Measurements from ENCODE around the gene SIRT3.
"Not testable (repeated sequence)": the region's sequence is repeated elsewhere in the genome, so short reads cannot be mapped to it uniquely, and the experiment has no call there.

DNA sequence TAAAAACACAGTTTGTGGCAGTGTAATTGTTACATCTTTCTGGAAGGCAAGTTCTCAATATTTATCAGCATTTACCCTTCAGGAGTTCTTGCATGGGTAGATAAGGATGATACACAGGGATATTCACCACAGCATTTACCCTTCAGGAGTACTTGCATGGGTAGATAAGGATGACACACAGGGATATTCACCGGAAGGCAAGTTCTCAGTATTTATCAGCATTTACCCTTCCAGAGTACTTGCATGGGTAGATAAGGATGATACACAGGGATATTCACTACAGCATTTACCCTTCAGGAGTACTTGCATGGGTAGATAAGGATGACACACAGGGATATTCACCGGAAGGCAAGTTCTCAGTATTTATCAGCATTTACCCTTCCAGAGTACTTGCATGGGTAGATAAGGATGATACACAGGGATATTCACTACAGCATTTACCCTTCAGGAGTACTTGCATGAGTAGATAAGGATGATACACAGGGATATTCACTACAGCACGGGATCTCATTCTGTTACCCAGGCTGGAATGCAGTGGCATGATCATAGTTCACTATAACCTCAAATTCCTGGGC lies 15.4 kb downstream of the SIRT3 start:
- TF ChIP-seq, protein P1, sequence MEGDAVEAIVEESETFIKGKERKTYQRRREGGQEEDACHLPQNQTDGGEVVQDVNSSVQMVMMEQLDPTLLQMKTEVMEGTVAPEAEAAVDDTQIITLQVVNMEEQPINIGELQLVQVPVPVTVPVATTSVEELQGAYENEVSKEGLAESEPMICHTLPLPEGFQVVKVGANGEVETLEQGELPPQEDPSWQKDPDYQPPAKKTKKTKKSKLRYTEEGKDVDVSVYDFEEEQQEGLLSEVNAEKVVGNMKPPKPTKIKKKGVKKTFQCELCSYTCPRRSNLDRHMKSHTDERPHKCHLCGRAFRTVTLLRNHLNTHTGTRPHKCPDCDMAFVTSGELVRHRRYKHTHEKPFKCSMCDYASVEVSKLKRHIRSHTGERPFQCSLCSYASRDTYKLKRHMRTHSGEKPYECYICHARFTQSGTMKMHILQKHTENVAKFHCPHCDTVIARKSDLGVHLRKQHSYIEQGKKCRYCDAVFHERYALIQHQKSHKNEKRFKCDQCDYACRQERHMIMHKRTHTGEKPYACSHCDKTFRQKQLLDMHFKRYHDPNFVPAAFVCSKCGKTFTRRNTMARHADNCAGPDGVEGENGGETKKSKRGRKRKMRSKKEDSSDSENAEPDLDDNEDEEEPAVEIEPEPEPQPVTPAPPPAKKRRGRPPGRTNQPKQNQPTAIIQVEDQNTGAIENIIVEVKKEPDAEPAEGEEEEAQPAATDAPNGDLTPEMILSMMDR (IDR thresholded peaks at IDR 0.05; ENCODE audit: low read length), result not testable (repeated sequence)
- TF ChIP-seq EZH2 (optimal IDR thresholded peaks at IDR 0.05; ENCODE audit: low read depth, low read length), result not testable (repeated sequence)
